GM18505 (cell line): Measurements from ENCODE around the gene IQCB1.
"Not testable (repeated sequence)": the region's sequence is repeated elsewhere in the genome, so short reads cannot be mapped to it uniquely, and the experiment has no call there.

ENCODE experiments used
- ATAC-seq: cut with Tn5 transposase; IDR thresholded peaks from one replicate; pipeline ENCODE4 v1.9.1; 2021; ENCODE audit not compliant: unreplicated experiment
- POLR2A ChIP-seq: IDR thresholded peaks from 4 replicates; pipeline ENCODE4 v1.6.1; 2011; ENCODE audit warnings: borderline replicate concordance; ENCODE audit not compliant: insufficient read depth, insufficient read length; ENCODE audit errors: extremely low read depth

The IQCB1 gene

DNA sequence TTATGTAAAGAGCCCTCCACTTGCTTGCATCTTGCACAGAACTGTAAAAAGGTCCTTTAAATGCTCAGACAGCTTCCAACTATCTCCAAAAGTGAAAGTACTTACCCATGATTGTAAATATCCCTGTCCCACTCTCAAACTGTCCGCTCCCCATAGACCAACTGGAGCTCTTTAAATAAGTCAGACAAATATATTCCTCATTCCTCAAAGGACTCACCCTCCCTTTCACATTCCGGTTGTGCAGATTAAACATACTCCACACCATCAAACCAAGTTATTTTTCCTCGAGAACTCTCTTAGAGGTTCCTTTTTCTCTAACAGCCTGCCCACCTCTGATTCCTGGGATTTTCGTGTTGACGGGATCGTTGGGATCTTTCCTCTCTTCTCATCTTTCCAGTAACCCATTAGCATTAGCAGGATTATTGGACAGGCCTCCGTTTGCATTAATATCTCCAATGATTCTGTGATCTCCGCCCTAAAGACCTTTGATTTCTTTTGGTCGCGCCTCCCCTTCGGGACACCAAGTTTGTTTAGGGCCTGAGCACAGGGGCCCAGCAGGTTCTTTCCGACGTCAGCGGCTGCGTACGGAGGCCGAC is 86.1 kb downstream of the IQCB1 start:
- peak; percentile 18 for ATAC-seq
- no peak for TF ChIP-seq POLR2A

DNA sequence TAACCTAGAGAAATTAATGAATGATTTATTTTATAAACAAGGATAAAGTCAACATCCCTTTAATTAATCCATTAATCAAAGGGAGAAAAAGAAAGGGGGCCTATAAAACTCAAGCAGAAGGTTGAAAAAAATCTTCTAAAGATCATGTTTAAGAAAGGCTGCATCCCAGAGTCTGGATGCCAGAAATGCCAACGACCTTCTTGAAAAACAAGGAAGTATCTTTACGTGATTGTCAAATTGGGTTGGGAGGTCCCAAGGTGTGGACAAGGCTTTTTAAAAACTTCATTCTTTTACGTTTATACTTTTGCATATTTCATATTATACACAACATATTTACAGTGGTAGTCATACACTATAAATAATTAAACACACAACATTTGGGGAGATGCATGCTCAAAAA is 86.9 kb downstream of the IQCB1 start:
- no peak for TF ChIP-seq POLR2A
- no peak for ATAC-seq

DNA sequence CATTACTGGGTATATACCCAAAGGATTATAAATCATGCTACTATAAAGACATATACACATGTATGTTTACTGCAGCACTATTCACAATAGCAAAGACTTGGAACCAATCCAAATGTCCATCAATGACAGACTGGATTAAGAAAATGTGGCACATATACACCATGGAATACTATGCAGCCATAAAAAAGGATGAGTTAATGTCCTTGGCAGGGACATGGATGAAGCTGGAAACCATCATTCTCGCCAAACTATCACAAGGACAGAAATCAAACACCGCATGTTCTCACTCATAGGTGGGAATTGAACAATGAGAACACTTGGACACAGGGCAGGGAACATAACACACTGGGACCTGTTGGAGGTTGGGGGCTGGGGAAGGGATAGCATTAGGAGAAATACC is 91.8 kb downstream of the IQCB1 start:
- not testable (repeated sequence) for ATAC-seq

DNA sequence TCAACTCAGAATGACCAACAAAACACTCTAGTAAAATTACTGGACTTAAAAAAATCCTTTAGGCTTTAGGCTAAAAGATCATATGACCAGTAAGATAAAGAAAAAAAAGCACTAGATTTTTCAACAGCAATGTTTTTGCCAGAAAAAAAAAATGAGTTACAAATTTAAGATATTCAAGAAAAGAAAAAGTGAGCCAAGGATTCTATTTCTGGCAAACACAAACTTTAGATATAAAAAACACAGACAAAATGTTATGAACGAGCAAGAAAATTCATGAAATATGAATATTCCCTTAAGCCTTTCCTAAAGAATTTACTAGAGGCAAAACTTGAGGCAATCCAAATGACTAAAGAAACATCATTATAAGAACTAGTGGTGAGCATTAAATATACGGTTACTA is 94.0 kb downstream of the IQCB1 start:
- no peak for TF ChIP-seq POLR2A

DNA sequence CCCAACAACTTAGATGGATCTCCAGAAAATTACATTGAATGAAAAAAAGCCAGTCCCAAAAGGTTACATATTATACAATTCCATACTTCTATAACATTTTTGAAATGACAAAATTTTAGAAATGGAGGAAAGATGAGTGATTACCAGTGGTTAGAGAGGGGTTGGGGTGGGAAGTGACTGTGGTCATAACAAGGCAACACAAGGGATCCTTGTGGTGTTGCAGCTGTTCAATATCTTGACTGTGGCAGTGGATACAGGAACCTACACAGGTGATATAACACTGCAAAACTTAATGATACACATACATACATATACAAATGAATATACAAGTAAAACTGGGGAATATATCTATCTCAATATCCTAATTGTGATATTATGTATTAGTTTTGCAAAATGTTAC is 95.0 kb downstream of the IQCB1 start:
- no peak for ATAC-seq
- no peak for TF ChIP-seq POLR2A

More for the DNA sequence above, 94.0 kb downstream of the IQCB1 start:
- ATAC-seq = no peak

DNA sequence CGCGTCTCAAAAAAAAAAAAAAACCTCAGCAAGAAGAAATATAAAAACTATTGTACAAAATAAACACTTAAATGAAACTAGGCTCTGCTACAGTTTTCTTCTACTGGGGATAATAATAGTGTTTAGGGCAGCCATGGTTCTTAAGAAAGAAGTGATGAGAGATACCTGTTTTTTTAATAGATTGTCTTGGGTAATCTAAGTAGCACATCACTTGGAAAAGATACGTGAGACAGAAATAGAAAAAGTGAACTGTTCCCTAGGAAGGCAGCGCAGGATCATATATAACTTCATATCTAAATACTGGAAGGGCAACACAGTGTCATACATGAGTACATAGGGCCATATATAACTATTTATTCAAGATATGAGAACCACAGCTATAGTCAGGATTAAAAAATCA is 97.2 kb downstream of the IQCB1 start:
- TF ChIP-seq POLR2A = no peak
- no peak for ATAC-seq

DNA sequence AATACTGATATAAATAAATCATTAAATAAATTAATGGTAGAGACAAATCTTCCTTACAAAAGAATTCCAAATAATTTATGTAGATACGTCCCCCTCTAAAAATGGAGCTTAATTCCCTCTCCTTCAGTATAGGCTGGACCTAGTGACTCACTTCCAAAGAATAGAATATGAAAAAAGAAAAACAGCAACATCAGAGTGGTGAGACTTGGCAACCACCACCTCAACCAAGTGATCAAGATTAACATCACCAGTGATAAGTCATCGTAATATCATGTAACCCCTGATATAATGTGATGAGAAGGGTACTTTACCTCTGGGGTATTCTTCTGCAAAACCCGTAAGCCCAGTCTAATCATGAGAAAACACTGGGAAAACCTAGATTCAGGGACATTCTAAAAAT is 98.7 kb downstream of the IQCB1 start:
- no peak for TF ChIP-seq POLR2A
- no peak for ATAC-seq

DNA sequence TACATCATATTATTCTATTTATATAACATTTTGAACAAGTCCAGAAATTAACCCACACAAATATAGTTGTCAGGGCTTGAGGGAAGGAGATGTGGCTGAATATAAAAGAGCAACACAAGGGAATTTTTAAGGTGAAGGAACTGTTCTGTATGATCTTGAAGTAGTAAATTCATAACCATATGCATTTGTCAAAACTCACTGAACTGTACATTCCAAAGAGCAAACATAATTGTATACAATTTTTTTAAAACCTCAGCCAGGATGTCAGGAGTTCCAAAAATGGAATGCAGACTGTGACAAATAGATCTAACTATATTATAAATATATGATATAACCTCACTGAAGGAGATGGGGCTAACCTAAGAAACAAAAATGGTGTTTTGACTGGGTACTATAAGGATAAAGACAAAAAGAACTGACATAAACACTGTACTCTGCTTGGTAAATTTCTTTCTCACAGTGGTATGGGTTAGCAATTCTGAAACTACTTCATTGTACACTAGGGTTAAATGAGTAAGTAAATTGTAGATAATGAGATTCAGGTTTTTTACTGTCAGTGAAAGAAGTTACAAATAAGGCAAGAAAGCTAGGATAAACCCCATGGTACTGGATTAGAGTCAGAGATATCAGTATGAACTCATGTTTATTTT is 99.7 kb downstream of the IQCB1 start:
- peak; percentile 92 for ATAC-seq
- no peak for TF ChIP-seq POLR2A

DNA sequence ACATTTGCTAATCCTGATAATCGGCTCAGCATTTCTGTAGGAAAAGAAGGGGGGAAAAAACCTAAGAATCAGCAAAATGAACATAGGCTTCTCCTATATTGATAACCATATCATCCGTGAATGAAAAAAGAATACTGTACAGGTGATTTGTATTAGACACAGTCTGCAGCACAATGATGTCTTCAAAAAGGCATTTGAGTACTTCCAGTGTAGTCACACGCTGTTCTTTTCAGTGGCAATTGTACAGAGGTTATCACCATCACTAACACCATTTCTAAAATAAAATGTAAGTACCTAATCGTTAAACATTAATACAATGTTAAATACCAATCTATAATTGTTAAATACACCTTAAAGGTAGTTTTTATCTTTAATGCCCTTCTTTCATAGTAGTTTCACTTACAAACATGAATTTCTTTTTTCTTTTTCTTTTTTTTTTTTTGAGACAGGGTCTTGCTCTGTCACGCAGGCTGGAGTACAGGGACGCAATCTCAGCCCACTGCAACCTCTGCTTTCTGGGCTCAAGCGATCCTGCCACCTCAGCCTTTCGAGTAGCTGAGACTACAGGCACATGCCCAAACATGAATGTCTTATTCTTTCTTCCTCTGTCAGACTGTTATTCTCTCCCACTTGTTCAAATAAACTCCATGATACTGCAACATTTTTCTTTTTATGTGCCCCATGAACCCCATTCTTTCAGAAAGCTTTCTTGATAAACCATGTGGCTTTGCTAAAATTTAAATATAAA is 103.7 kb downstream of the IQCB1 start:
- no peak for ATAC-seq
- TF ChIP-seq POLR2A = no peak

DNA sequence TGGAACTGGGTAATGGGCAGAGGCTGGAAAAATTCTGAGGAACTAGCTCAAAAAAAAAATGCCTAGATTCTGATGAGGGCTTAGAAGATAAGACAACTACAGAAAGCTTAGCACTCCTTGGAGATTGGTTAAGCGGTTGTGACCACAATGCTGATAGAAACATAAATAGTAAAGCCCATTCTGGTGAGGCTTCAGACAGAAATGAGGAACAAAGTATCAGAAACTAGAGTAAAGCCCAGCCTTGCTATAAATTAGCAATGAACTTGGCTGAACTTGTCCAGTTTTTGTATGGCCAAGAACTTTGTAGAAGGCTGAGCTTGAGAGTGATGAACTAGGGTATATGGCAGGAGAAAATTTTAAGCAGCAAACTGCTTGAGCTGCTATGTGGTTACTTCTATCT is 110.7 kb downstream of the IQCB1 start:
- TF ChIP-seq POLR2A = no peak
- ATAC-seq = peak; percentile 92

DNA sequence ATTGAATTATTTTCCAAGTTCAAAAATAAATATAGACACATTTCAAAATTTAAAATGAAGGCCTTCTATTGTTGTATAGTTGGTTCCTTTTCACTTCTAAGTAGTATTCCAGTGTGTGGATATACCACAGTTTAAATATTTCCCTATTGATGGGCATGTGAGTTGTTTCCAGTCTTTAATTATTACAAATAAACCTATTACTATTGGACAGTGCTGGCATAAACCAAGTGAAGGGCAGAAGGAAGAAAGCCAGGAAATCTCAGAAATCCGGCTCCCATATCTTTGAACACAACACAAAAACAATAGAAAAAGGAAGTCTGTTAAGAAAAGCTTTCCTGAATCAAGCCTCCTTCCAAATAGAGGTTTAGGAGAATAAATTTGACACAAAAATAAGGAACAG is 111.4 kb downstream of the IQCB1 start:
- no peak for TF ChIP-seq POLR2A
- ATAC-seq = no peak

DNA sequence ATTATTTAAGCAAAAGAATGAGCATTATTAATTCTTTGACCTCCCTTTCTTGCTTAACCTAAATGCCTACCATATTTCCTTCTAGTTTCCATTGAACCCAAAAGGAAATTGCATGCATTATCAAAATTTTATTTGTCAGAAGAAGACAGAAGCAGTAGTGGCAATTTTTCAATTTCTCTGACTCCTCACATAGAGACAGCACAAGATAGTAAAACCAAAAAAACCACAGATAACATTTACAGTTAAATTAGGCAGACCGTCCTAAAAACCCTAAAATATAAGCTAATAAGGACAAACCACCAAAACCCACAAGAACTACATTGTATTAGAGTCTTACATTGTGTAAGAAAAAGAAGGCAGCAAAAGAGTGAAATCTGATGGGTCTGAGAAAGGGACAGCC is 112.4 kb downstream of the IQCB1 start:
- TF ChIP-seq POLR2A = no peak
- ATAC-seq = no peak

DNA sequence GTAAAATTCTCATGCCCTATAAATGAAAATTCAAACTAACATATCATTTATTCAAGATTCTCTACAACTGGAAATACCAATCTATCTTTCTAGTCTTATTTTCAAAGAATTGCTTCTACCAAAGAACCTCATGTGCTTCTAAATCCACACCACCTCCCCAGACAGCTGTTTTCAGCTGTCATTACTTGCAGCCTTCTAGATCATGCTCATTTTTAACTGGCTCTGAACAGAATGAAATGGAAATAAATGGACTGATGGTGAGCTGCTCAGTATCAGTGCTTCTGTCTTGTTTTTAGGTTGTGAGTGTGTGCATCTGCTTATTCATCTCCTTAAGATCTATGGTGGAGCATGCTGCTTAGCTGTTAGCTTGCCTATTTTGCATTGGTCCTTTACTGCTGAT is 114.7 kb downstream of the IQCB1 start:
- ATAC-seq = no peak
- no peak for TF ChIP-seq POLR2A
